ENCODE results near the gene TMPRSS6. TPM values are rescaled to one million over a fixed set of nuclear protein-coding genes. Genes with fewer than 3 reads are reported as not detected.
A peak's percentile ranks its signal among the peaks of the same experiment; 100 is the strongest.

Gene TMPRSS6
- total RNA-seq, 6 experiments from 2014 or later = not detected

- TF ChIP-seq, protein P1, sequence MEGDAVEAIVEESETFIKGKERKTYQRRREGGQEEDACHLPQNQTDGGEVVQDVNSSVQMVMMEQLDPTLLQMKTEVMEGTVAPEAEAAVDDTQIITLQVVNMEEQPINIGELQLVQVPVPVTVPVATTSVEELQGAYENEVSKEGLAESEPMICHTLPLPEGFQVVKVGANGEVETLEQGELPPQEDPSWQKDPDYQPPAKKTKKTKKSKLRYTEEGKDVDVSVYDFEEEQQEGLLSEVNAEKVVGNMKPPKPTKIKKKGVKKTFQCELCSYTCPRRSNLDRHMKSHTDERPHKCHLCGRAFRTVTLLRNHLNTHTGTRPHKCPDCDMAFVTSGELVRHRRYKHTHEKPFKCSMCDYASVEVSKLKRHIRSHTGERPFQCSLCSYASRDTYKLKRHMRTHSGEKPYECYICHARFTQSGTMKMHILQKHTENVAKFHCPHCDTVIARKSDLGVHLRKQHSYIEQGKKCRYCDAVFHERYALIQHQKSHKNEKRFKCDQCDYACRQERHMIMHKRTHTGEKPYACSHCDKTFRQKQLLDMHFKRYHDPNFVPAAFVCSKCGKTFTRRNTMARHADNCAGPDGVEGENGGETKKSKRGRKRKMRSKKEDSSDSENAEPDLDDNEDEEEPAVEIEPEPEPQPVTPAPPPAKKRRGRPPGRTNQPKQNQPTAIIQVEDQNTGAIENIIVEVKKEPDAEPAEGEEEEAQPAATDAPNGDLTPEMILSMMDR (IDR thresholded peaks at IDR 0.05) = no peak
- no peaks in the 10 kb centered on the region; the same call in none of the 2 replicates for H3K27me3 Mint-ChIP-seq (ENCODE audit: insufficient read depth)
- no peak overlapping the region for H3K27ac Mint-ChIP-seq
- no peak overlapping the region for H3K4me3 Mint-ChIP-seq
- H3K36me3 Mint-ChIP-seq (ENCODE audit: low read depth) = no peaks in the 10 kb centered on the region
- peaks cover 15% of the 10 kb centered on the region for H3K4me1 Mint-ChIP-seq (ENCODE audit: low read depth)
- no peak for DNase-seq
- H3K9me3 Mint-ChIP-seq = no peaks in the 10 kb centered on the region
Observed at GRCh38 chr22:37046589-37046988, 62.9 kb downstream of the TMPRSS6 start.

DNA sequence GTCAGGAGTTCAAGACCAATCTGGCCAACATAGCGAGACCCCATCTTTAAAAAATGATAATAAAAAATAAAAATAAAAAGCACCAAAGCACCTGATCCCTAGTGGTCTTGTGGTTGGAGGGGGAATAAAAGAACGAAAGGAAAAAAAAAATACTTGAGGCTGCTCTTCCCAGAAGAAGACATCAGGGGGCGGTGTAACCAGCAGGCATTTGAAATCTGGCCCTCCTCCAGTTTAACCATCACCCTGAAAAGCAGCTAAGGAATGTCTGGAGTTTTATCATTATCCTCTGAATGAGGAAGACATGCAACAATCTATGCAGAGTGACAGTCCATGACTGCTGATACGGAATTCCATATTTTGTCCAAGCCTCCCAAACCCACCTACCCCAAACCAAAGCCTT, 63.6 kb downstream of the TMPRSS6 start:
- peaks cover 21% of the 10 kb centered on the region for H3K4me1 Mint-ChIP-seq (ENCODE audit: low read depth)
- H3K27ac Mint-ChIP-seq = no peak overlapping the region
- H3K36me3 Mint-ChIP-seq (ENCODE audit: low read depth) = no peaks in the 10 kb centered on the region
- no peaks in the 10 kb centered on the region; the same call in none of the 2 replicates for H3K27me3 Mint-ChIP-seq (ENCODE audit: insufficient read depth)
- TF ChIP-seq, protein P1 (IDR thresholded peaks at IDR 0.05) = peak; percentile 85
- H3K4me3 Mint-ChIP-seq = no peak overlapping the region
- peak; percentile 41 for DNase-seq
- H3K9me3 Mint-ChIP-seq = no peaks in the 10 kb centered on the region

DNA sequence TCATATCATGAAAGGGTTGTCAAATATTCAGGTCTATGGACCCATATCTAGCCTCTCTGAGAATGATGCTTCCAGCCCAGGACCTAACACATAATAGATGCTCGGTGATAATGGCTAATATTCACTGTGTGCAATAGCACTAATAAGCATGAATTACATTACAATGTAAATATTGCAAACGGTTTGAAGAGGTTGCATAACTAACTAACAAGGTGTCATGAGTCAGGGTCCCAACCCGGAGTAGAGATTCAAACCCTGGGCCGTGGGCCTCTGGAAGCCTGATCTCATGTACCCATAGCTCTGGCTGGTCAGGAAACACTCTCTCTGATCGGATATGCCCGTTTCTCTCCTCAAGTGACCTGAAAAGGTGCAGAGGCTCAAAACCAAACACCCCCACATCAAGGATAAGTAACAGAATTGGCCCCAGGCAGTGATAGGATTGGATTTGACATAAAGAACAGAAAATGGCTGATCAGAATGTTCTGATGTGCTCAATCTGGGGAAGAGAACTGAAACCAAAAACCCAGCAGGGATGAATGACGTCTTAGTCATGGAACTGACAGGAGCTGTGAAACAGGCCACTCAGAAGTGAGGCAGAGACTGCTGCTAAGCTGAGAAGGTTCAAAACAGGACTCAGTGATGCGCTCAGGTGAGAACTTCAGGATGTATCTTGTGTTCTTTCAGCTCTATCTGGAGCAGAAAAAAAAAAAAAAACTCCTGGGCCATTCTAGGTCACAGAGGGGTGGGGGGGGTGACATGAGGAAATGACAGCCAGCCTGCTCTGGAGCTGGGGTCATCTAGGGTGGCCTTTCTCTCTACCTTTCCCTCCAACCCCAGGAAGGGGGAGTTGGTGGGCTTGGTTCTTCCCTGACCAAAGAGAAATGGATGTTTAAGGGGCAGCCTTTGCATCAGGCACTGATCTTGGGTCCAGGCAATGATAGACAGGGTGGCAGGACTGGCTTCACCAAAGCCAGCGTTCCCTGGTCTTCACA, 64.6 kb downstream of the TMPRSS6 start:
- Mint-ChIP-seq H3K36me3 (ENCODE audit: low read depth) (no peaks in the 10 kb centered on the region), H3K9me3 (no peaks in the 10 kb centered on the region), H3K27ac (no peak overlapping the region), H3K4me3 (peak overlapping the region; percentile 12; the same call in 1 of the 2 replicates), H3K27me3 (ENCODE audit: insufficient read depth) (no peaks in the 10 kb centered on the region; the same call in none of the 2 replicates), H3K4me1 (ENCODE audit: low read depth) (peaks cover 31% of the 10 kb centered on the region)
- TF ChIP-seq, protein P1 (IDR thresholded peaks at IDR 0.05) = no peak
- DNase-seq = no peak

DNA sequence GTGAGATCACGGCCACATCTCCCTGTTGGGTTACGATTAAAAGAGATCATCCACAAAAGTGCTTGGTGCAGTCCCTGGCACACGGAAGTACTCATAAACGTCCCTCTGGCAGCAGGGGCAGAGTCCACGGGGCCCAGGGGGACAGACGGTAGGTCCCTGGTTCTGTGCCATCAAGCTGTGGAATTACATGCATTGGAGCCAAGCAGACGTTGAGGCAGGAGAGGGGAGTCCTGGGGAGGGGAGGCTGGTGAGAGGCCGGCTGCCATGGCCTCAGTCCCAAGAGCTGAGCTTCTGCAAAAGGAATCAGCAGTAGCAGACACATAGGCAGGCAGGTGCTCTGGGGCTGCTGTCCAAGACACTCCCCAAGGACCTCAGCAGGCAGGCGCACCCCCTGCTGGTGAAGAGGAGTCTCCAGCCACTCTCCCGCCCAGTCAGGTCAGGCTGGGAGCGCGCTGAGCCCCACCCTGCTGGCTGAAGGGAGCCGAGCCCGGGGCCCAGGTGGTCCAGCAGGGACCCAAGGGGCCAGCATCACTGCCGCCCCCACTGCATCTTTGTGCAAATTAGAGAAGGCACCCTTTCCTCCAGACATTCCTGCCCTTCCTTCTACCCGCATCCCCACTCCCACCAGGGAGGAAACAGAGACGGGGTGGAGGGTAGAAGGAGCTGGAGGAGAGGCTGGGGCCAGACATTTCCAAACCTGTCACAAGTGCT, 65.5 kb downstream of the TMPRSS6 start:
- TF ChIP-seq, protein P1 (IDR thresholded peaks at IDR 0.05) = peak; percentile 76
- Mint-ChIP-seq H3K4me1 (ENCODE audit: low read depth) (peaks cover 32% of the 10 kb centered on the region), H3K4me3 (no peak overlapping the region), H3K36me3 (ENCODE audit: low read depth) (no peaks in the 10 kb centered on the region), H3K27me3 (ENCODE audit: insufficient read depth) (no peaks in the 10 kb centered on the region; the same call in none of the 2 replicates), H3K27ac (no peak overlapping the region), H3K9me3 (no peaks in the 10 kb centered on the region)
- peak; percentile 14 for DNase-seq

DNA sequence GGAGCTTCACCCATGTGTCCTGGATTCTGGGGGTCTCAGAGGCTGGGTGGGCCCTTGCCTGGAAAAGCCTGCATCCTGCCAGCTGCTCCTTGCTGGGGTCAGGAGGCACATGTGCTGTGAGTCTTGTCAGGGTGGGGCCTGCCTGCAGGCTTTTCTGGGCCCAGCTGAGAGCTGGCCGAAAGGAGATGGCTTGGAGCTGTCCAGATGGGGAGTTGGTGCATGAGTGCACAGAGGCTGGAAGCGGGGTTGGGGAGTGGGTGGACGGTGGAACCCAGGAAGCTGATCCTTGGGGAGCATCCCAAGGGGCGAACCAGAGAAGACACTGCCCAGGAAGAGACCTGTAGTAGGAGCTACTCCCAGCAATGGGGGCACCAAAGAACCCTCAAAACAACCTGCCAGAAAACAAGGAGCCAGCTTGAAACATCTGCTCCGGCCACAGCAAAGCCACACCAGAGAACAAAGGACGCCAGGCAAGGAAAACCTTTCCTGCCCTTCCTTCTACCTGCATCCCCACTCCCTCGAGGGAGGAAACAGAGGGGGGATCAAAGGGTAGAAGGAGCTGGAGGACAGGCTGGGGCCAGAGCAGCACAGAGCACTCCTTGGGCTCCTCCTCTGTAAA, 66.2 kb downstream of the TMPRSS6 start:
- H3K4me3 Mint-ChIP-seq = no peak overlapping the region
- no peak overlapping the region for H3K27ac Mint-ChIP-seq
- TF ChIP-seq, protein P1 (IDR thresholded peaks at IDR 0.05) = no peak

More for the DNA sequence above, 66.2 kb downstream of the TMPRSS6 start:
- peaks cover 32% of the 10 kb centered on the region for H3K4me1 Mint-ChIP-seq (ENCODE audit: low read depth)
- H3K9me3 Mint-ChIP-seq = no peaks in the 10 kb centered on the region
- H3K27me3 Mint-ChIP-seq (ENCODE audit: insufficient read depth) = no peaks in the 10 kb centered on the region; the same call in none of the 2 replicates
- no peaks in the 10 kb centered on the region for H3K36me3 Mint-ChIP-seq (ENCODE audit: low read depth)
- DNase-seq = no peak

Measured in HFFc6 (cell line).